GM10248 (cell line): ENCODE measurements around the gene PITPNB.

Source experiments
- CTCF ChIA-PET: fragments of 300-600 bp; sonication (Branson Sonifier 250); formaldehyde crosslinking; extraction: SDS; loops from one replicate; lab custom pipeline; 2021; ENCODE audit warnings: antibody characterized with exemption; lab: Yijun Ruan, JAX
- POLR2A ChIA-PET: fragments of 350-650 bp; sonication (Branson Sonifier 250); formaldehyde crosslinking; extraction: SDS; loops from one replicate; lab custom pipeline; 2020; ENCODE audit warnings: antibody characterized with exemption; lab: Yijun Ruan, JAX
- DNase-seq: peaks from one replicate; pipeline ENCODE4 v3.0.0; 2012; ENCODE audit errors: extremely low spot score
- TF ChIP-seq, protein P1 (sequence below): IDR thresholded peaks from 2 replicates; pipeline ENCODE4 v1.5.1; 2012; ENCODE audit warnings: mild to moderate bottlenecking, low read depth; ENCODE audit errors: extremely low read depth, missing control alignments, control extremely low read depth

PITPNB gene

GRCh38 chr22:27863001-27863400, 56.1 kb downstream of the PITPNB start:
- TF ChIP-seq, protein P1, sequence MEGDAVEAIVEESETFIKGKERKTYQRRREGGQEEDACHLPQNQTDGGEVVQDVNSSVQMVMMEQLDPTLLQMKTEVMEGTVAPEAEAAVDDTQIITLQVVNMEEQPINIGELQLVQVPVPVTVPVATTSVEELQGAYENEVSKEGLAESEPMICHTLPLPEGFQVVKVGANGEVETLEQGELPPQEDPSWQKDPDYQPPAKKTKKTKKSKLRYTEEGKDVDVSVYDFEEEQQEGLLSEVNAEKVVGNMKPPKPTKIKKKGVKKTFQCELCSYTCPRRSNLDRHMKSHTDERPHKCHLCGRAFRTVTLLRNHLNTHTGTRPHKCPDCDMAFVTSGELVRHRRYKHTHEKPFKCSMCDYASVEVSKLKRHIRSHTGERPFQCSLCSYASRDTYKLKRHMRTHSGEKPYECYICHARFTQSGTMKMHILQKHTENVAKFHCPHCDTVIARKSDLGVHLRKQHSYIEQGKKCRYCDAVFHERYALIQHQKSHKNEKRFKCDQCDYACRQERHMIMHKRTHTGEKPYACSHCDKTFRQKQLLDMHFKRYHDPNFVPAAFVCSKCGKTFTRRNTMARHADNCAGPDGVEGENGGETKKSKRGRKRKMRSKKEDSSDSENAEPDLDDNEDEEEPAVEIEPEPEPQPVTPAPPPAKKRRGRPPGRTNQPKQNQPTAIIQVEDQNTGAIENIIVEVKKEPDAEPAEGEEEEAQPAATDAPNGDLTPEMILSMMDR: no peak
- no peak for DNase-seq
- CTCF ChIA-PET: interaction anchor here (1.1 to 1.8 kb wide), 3 partner anchors 9 to 24 kb away, joined by 3 to 5 read pairs (median 3); no protein-coding TSS in a partner anchor
- POLR2A ChIA-PET: no interaction called here

DNA sequence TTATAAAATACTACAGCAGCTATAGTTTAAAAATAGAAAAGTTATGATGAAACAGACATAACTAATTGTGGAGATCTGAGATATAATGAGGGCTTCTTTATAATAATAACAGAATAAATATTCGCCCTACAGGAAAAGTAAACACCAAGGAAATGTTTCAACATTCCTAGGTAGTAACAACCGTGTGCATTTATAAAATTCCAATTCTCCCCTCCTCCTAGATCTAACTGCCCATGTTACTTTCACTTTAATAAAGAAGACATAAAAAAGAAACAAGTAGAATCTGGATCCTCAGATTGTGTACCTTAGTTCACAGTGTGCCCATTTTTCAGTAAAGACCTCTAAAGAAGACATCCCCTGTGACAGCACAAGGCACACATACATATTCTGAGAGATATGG, 59.7 kb downstream of the PITPNB start:
- no peak for DNase-seq
- ChIA-PET CTCF (no interaction called here), POLR2A (no interaction called here)
- TF ChIP-seq, protein P1: no peak

DNA sequence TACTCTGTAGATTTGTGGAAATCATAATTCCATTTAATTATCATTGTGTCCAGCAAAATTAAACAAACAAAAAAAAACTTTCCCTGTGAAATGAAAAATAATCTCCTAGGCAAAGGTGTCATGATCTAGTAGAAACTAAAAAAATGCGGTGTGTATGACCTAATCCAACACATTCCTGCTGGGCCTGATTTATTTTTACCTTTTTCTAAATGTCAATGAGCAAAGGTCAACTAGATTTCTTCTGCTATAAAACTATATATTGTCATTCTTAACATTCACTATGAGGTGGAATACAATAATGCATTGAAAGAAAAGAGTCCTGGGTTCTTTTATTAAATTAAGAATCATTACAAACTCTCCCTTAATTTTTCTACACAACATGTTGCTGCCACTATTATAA, 60.4 kb downstream of the PITPNB start:
- CTCF ChIA-PET: no interaction called here
- POLR2A ChIA-PET: no interaction called here
- no peak for DNase-seq
- TF ChIP-seq, protein P1: no peak

DNA sequence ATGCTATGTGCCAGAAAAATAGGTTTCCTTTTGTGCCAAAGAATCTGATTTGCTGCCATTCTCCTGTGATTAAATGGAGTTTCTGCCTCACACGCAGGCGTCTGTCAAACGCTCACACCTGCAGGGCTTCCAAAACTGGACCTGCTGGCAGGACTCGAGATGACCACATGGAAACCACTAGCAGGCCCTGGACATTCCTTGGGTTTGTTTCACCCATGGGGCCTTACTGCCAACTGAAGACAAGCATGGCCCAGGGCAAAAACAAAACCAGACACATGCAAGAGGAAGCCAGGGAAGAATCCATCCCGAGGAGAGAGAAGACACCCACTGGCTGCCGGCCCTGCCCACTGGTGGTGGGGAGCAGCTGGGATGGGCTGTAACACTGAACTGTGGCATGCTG, 61.6 kb downstream of the PITPNB start:
- ChIA-PET CTCF (no interaction called here), POLR2A (no interaction called here)
- TF ChIP-seq, protein P1: no peak
- no peak for DNase-seq

DNA sequence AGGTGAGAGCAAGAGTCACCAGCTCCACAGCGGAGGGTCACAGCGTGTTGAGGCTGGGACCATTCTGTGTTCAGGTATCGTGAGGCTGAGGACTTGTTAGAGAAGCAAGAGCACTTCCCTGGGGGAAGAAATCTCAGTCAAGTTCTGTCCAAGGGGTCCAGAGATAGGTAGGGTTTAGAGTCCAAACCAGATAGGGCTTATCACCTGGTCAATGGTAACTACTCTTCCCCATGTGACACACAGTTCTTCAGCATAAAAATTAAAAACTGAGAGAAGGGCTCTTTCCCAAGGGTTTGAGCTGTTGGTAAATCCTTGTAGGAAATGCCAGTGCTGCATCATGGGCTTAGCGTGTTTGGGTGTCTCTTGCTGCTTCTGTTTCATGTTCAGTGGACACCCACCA, 62.7 kb downstream of the PITPNB start:
- ChIA-PET POLR2A (no interaction called here), CTCF (no interaction called here)
- no peak for DNase-seq
- TF ChIP-seq, protein P1: no peak

GRCh38 chr22:27853424-27853823, 65.6 kb downstream of the PITPNB start:
- POLR2A ChIA-PET: no interaction called here
- TF ChIP-seq, protein P1: no peak
- CTCF ChIA-PET: no interaction called here
- DNase-seq: no peak
